Smooth muscle cell (in vitro differentiated cells): ENCODE measurements around the gene ITGA8. TPM values are rescaled to one million over a fixed set of nuclear protein-coding genes. Genes with fewer than 3 reads are reported as not detected.

Experiments
- DNase-seq: peaks from one replicate; lab custom pipeline; 2025; ENCODE audit not compliant: unreplicated experiment; lab: John Stamatoyannopoulos, UW
- H2AFZ ChIP-seq: fragments of 200-600 bp; sonication (generic); 2 replicates; pipeline ENCODE4 v1.6.0; 2016; ENCODE audit warnings: antibody characterized with exemption, low read depth, mild to moderate bottlenecking
- H3F3A ChIP-seq: fragments of 200-600 bp; sonication (generic); 2 replicates; pipeline ENCODE4 v1.6.0; 2017; ENCODE audit warnings: antibody characterized with exemption, low read depth
- H3K27ac ChIP-seq: fragments of 200-600 bp; sonication (generic); 2 replicates; pipeline ENCODE4 v1.5.1; 2016; ENCODE audit warnings: low read depth, mild to moderate bottlenecking
- H3K27me3 ChIP-seq: fragments of 200-600 bp; sonication (generic); 2 replicates; pipeline ENCODE4 v1.6.1; 2016; ENCODE audit warnings: low read depth, mild to moderate bottlenecking
- H3K36me3 ChIP-seq: fragments of 200-600 bp; sonication (generic); 2 replicates; pipeline ENCODE4 v1.5.1; 2016; ENCODE audit warnings: low read depth
- H3K4me1 ChIP-seq: fragments of 200-600 bp; sonication (generic); 2 replicates; pipeline ENCODE4 v1.5.1; 2016; ENCODE audit warnings: low read depth
- H3K4me2 ChIP-seq: fragments of 200-600 bp; sonication (generic); 2 replicates; pipeline ENCODE4 v1.6.0; 2016; ENCODE audit warnings: mild to moderate bottlenecking
- H3K4me3 ChIP-seq: fragments of 200-600 bp; sonication (generic); 2 replicates; pipeline ENCODE4 v1.5.1; 2016; ENCODE audit warnings: mild to moderate bottlenecking
- H3K79me2 ChIP-seq: fragments of 200-600 bp; sonication (generic); 2 replicates; pipeline ENCODE4 v1.6.0; 2016; ENCODE audit warnings: low read depth, mild to moderate bottlenecking
- H3K9ac ChIP-seq: fragments of 200-600 bp; sonication (generic); 2 replicates; pipeline ENCODE4 v1.6.0; 2016; ENCODE audit warnings: low read depth
- H3K9me3 ChIP-seq: fragments of 200-600 bp; sonication (generic); replicated peaks from 2 replicates; pipeline ENCODE4 v1.5.1; 2016; ENCODE audit warnings: low read depth
- H4K20me1 ChIP-seq: fragments of 200-600 bp; sonication (generic); 2 replicates; pipeline ENCODE4 v1.6.0; 2016; ENCODE audit warnings: low read depth
- CTCF ChIP-seq: fragments of 200-600 bp; sonication (generic); IDR thresholded peaks from 2 replicates; pipeline ENCODE4 v1.5.1; 2017; ENCODE audit warnings: borderline replicate concordance, mild to moderate bottlenecking, antibody characterized with exemption; ENCODE audit not compliant: insufficient read depth, poor library complexity, severe bottlenecking
- WGBS: methylation state at CpG from one replicate; pipeline ENCODE4 v1.1.7; 2016; ENCODE audit warnings: low lambda C conversion rate; 5-methylcytosine and 5-hydroxymethylcytosine counted together
- polyA plus RNA-seq: library from polyadenylated mRNA; unstranded; fragments of >200 nt; fragmentation: Nextera tagmentation; extraction: Ambion mirVana; gene quantifications from 2 replicates; pipeline ENCODE4 v1.2.1, GENCODE V29; 2016
- total RNA-seq: library from RNA; depleted of rRNA; stranded (reverse); fragments of >200 nt; gene quantifications from 2 replicates; pipeline ENCODE4 v1.2.3, GENCODE V29; 2014

Gene ITGA8
- total and polyA plus RNA-seq, 2 experiments from 2014 or later, result 0.02 to 0.36 TPM

- H3K27ac ChIP-seq, result no peak overlapping the region
- no peaks in the 10 kb centered on the region for H3K4me1 ChIP-seq
- H2AFZ ChIP-seq, result no peak overlapping the region
- no peaks in the 10 kb centered on the region for H3F3A ChIP-seq
- H3K4me2 ChIP-seq, result no peak overlapping the region
- H3K4me3 ChIP-seq, result no peak overlapping the region
- H3K9ac ChIP-seq, result no peak overlapping the region
- H4K20me1 ChIP-seq, result no peaks in the 10 kb centered on the region
- 94% methylated on average over 7 of the region's 7 CpGs for WGBS
- no peaks in the 10 kb centered on the region for H3K79me2 ChIP-seq
- no peak for DNase-seq
- no peak for TF ChIP-seq CTCF
- H3K36me3 ChIP-seq, result no peaks in the 10 kb centered on the region
- H3K9me3 ChIP-seq, result no peaks in the 10 kb centered on the region
- H3K27me3 ChIP-seq, result no peaks in the 10 kb centered on the region
Measured at GRCh38 chr10:15515202-15515601, 204.5 kb downstream of the ITGA8 start.

- H3K27ac ChIP-seq, result no peak overlapping the region
- H3K4me3 ChIP-seq, result no peak overlapping the region
- no peak for DNase-seq
- H3K36me3 ChIP-seq, result no peaks in the 10 kb centered on the region
- no peak overlapping the region for H3K4me2 ChIP-seq
- H3K4me1 ChIP-seq, result no peaks in the 10 kb centered on the region
- H3K9me3 ChIP-seq, result no peaks in the 10 kb centered on the region
- no peak overlapping the region for H3K9ac ChIP-seq
- H3K79me2 ChIP-seq, result no peaks in the 10 kb centered on the region
- H3K27me3 ChIP-seq, result no peaks in the 10 kb centered on the region
- H2AFZ ChIP-seq, result no peak overlapping the region
- H3F3A ChIP-seq, result no peaks in the 10 kb centered on the region
- TF ChIP-seq CTCF, result no peak
- WGBS, result 61% methylated on average over 3 of the region's 3 CpGs
- no peaks in the 10 kb centered on the region for H4K20me1 ChIP-seq
Measured at GRCh38 chr10:15510963-15511362, 208.8 kb downstream of the ITGA8 start.

DNA sequence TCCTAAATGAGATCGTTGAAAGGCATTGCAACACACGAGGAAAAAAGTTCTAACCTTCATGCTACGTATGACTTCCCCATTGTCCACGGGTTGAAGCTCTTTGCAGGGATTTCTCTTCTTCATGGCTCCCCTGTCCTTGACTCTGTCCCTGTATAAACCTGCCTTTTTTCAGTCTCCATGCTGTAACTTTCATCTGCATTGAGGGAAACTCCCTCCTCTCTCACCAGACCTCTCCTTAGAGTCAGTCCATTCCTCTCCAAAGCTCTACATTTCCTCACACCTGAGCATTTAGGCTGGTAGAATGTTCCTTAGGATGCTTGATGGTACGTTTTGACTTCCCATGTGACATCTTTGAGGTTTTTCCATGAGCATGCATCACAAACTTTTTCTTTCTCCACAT lies 214.4 kb downstream of the ITGA8 start:
- Histone ChIP-seq H2AFZ (no peak overlapping the region), H3K36me3 (no peaks in the 10 kb centered on the region), H3K4me2 (no peak overlapping the region), H3K79me2 (no peaks in the 10 kb centered on the region), H3K9me3 (no peaks in the 10 kb centered on the region), H3K27ac (peak overlapping the region; percentile 99), H3K4me3 (no peak overlapping the region), H3K4me1 (peaks cover 2% of the 10 kb centered on the region), H3K9ac (no peak overlapping the region), H4K20me1 (no peaks in the 10 kb centered on the region), H3K27me3 (no peaks in the 10 kb centered on the region), H3F3A (peaks cover 6% of the 10 kb centered on the region)
- DNase-seq, result no peak
- no peak for TF ChIP-seq CTCF
- 73% methylated on average over 5 of the region's 5 CpGs for WGBS

- Histone ChIP-seq H2AFZ (peak overlapping the region; percentile 85), H3K36me3 (no peaks in the 10 kb centered on the region), H3K4me2 (peak overlapping the region; percentile 83), H3K27me3 (no peaks in the 10 kb centered on the region), H3K27ac (peak overlapping the region; percentile 99), H3K4me1 (peaks cover 2% of the 10 kb centered on the region), H3K9ac (peak overlapping the region; percentile 94), H3F3A (peaks cover 6% of the 10 kb centered on the region), H3K79me2 (no peaks in the 10 kb centered on the region), H4K20me1 (no peaks in the 10 kb centered on the region), H3K4me3 (peak overlapping the region; percentile 35), H3K9me3 (no peaks in the 10 kb centered on the region)
- no peak for DNase-seq
- WGBS, result 7% methylated on average over 10 of the region's 10 CpGs
- TF ChIP-seq CTCF, result no peak
Measured at GRCh38 chr10:15504101-15504840, 215.5 kb downstream of the ITGA8 start.
